NT2/D1 (cell line): ENCODE data around the gene RGS14.

Experiments
- DNase-seq: peaks from one replicate; pipeline ENCODE4 v3.0.0-alpha.2; 2011; ENCODE audit warnings: low read depth, low spot score
- H3K27me3 ChIP-seq: 2 replicates; pipeline ENCODE4 v1.6.0; 2011; ENCODE audit warnings: mild to moderate bottlenecking; ENCODE audit not compliant: insufficient read length, insufficient read depth
- H3K36me3 ChIP-seq: 2 replicates; pipeline ENCODE4 v1.6.1; 2011; ENCODE audit warnings: mild to moderate bottlenecking, low read length, mixed read lengths; ENCODE audit not compliant: insufficient read depth, insufficient read length
- H3K4me1 ChIP-seq: 2 replicates; pipeline ENCODE4 v1.5.1; 2011; ENCODE audit not compliant: insufficient read depth, insufficient read length
- H3K4me3 ChIP-seq: 2 replicates; pipeline ENCODE4 v1.5.1; 2011; ENCODE audit warnings: low read depth; ENCODE audit not compliant: insufficient read length
- H3K9ac ChIP-seq: 2 replicates; pipeline ENCODE4 v1.6.0; 2011; ENCODE audit warnings: low read depth; ENCODE audit not compliant: insufficient read length
- H3K9me3 ChIP-seq: 2 replicates; pipeline ENCODE4 v1.5.1; 2011; ENCODE audit warnings: mild to moderate bottlenecking, low read length; ENCODE audit not compliant: insufficient read depth
- SUZ12 ChIP-seq: IDR thresholded peaks from 2 replicates; pipeline ENCODE4 v1.6.1; 2011; ENCODE audit not compliant: insufficient read length, insufficient read depth; ENCODE audit errors: extremely low read depth
- YY1 ChIP-seq: IDR thresholded peaks from 2 replicates; pipeline ENCODE4 v1.6.1; 2011; ENCODE audit not compliant: insufficient read length, insufficient read depth
- ZNF274 ChIP-seq: IDR thresholded peaks from 2 replicates; pipeline ENCODE4 v1.6.1; 2011; ENCODE audit warnings: mild to moderate bottlenecking, low read depth, low read length

Gene RGS14

GRCh38 chr5:177389241-177390169 lies 31.8 kb downstream of the RGS14 start:
- H3K9ac ChIP-seq = peak overlapping the region; percentile 58

GRCh38 chr5:177390363-177391300 lies 32.9 kb downstream of the RGS14 start:
- no peak overlapping the region for H3K4me3 ChIP-seq
- H3K36me3 ChIP-seq = no peaks in the 10 kb centered on the region
- H3K4me1 ChIP-seq = peaks cover 28% of the 10 kb centered on the region
- peaks cover 35% of the 10 kb centered on the region for H3K27me3 ChIP-seq
- no peak for TF ChIP-seq SUZ12
- no peak for TF ChIP-seq ZNF274
- TF ChIP-seq YY1 = no peak
- H3K9ac ChIP-seq = peak overlapping the region; percentile 59
- peak; percentile 87 for DNase-seq
- no peaks in the 10 kb centered on the region for H3K9me3 ChIP-seq

More at GRCh38 chr5:177389241-177390169, 31.8 kb downstream of the RGS14 start:
- Histone ChIP-seq H3K27me3 (peaks cover 38% of the 10 kb centered on the region), H3K36me3 (no peaks in the 10 kb centered on the region), H3K4me3 (no peak overlapping the region), H3K9me3 (no peaks in the 10 kb centered on the region), H3K4me1 (peaks cover 28% of the 10 kb centered on the region)
- no peak for DNase-seq
- TF ChIP-seq SUZ12 (no peak), ZNF274 (no peak)

- no peak for DNase-seq
- TF ChIP-seq SUZ12 (no peak), ZNF274 (no peak), YY1 (no peak)
Measured at GRCh38 chr5:177392765-177393164, 35.0 kb downstream of the RGS14 start.

GRCh38 chr5:177393206-177393765 lies 35.6 kb downstream of the RGS14 start:
- Histone ChIP-seq H3K9ac (no peak overlapping the region), H3K36me3 (no peaks in the 10 kb centered on the region), H3K9me3 (no peaks in the 10 kb centered on the region), H3K4me1 (peaks cover 30% of the 10 kb centered on the region), H3K4me3 (no peak overlapping the region), H3K27me3 (peaks cover 31% of the 10 kb centered on the region)
- no peak for DNase-seq
- no peak for TF ChIP-seq SUZ12
- no peak for TF ChIP-seq YY1
- no peak for TF ChIP-seq ZNF274

More at GRCh38 chr5:177392765-177393164, 35.0 kb downstream of the RGS14 start:
- Histone ChIP-seq H3K36me3 (no peaks in the 10 kb centered on the region), H3K27me3 (peaks cover 32% of the 10 kb centered on the region), H3K4me1 (peaks cover 30% of the 10 kb centered on the region), H3K4me3 (no peak overlapping the region), H3K9me3 (no peaks in the 10 kb centered on the region), H3K9ac (no peak overlapping the region)

- Histone ChIP-seq H3K4me3 (no peak overlapping the region), H3K36me3 (no peaks in the 10 kb centered on the region), H3K4me1 (peaks cover 25% of the 10 kb centered on the region), H3K9ac (no peak overlapping the region), H3K9me3 (no peaks in the 10 kb centered on the region), H3K27me3 (peaks cover 30% of the 10 kb centered on the region)
- DNase-seq = no peak
- TF ChIP-seq SUZ12 (no peak), ZNF274 (no peak), YY1 (no peak)
Measured at GRCh38 chr5:177393990-177394389, 36.3 kb downstream of the RGS14 start.

- Histone ChIP-seq H3K4me3 (no peak overlapping the region), H3K9me3 (no peaks in the 10 kb centered on the region), H3K36me3 (no peaks in the 10 kb centered on the region), H3K9ac (no peak overlapping the region), H3K4me1 (peaks cover 7% of the 10 kb centered on the region), H3K27me3 (peaks cover 27% of the 10 kb centered on the region)
- no peak for TF ChIP-seq YY1
- DNase-seq = no peak
Measured at GRCh38 chr5:177396078-177396477, 38.4 kb downstream of the RGS14 start.
